IMR-90 (cell line): Measurements from ENCODE around the gene PIP5K1C. TPM values are rescaled to one million over a fixed set of nuclear protein-coding genes. Genes with fewer than 3 reads are reported as not detected.

Experiments used
- ATAC-seq: fragments of 200-7000 bp; cut with Tn5 transposase; 2 replicates; pipeline ENCODE4 v1.9.1; 2020; ENCODE audit warnings: low read depth, mild to moderate bottlenecking, moderate library complexity
- BruUV-seq: library from RNA; stranded (reverse); fragments of 400-500 nt; replicated peaks from 2 replicates; lab custom pipeline; 2021; lab: Mats Ljungman, UMichigan
- CTCF ChIA-PET: fragments of 300-600 bp; formaldehyde crosslinking; extraction: SDS; loops from one replicate; lab custom pipeline; 2021; ENCODE audit warnings: antibody characterized with exemption; lab: Yijun Ruan, JAX
- POLR2A ChIA-PET: fragments of 300-600 bp; sonication (Branson Sonifier 250); formaldehyde crosslinking; loops from one replicate; lab custom pipeline; 2022; ENCODE audit warnings: antibody characterized with exemption; ENCODE audit not compliant: unreplicated experiment; lab: Charles Lee
- DNase-seq: peaks from one replicate; pipeline ENCODE4 v3.0.0; 2013
- H2AFZ ChIP-seq: replicated peaks from 2 replicates; pipeline ENCODE3; 2013; ENCODE audit warnings: low read length, mild to moderate bottlenecking; ENCODE audit not compliant: poor library complexity
- H2AK5ac ChIP-seq: 2 replicates; pipeline ENCODE4 v1.6.1; 2013; ENCODE audit warnings: low read depth, low read length, inconsistent platforms
- H2AK9ac ChIP-seq: replicated peaks from 2 replicates; pipeline ENCODE3; 2013; ENCODE audit warnings: mild to moderate bottlenecking, low read depth, low read length, moderate library complexity; ENCODE audit not compliant: poor library complexity
- H2BK120ac ChIP-seq: 2 replicates; pipeline ENCODE4 v1.6.1; 2013; ENCODE audit warnings: low read depth, low read length, inconsistent platforms
- H2BK15ac ChIP-seq: 3 replicates; pipeline ENCODE4 v1.6.1; 2013; ENCODE audit warnings: low read depth, low read length, inconsistent platforms
- H2BK20ac ChIP-seq: 2 replicates; pipeline ENCODE4 v1.6.1; 2013; ENCODE audit warnings: low read depth, mild to moderate bottlenecking, inconsistent platforms, low read length, moderate library complexity
- H2BK5ac ChIP-seq: 2 replicates; pipeline ENCODE4 v1.6.1; 2013; ENCODE audit warnings: mild to moderate bottlenecking, low read depth, low read length, inconsistent platforms; ENCODE audit not compliant: poor library complexity, severe bottlenecking
- H3K14ac ChIP-seq: replicated peaks from 2 replicates; pipeline ENCODE4 v1.6.1; 2013; ENCODE audit warnings: low read depth, low read length, inconsistent platforms
- H3K18ac ChIP-seq: 2 replicates; pipeline ENCODE4 v1.6.1; 2013; ENCODE audit warnings: low read depth, low read length, control low read depth
- H3K23ac ChIP-seq: 2 replicates; pipeline ENCODE4 v1.6.1; 2013; ENCODE audit warnings: low read depth, low read length, inconsistent platforms
- H3K27ac ChIP-seq: 2 replicates; pipeline ENCODE4 v1.5.1; 2013; ENCODE audit warnings: mild to moderate bottlenecking, control low read depth, low read length; ENCODE audit not compliant: insufficient read depth
- H3K27me3 ChIP-seq: 2 replicates; pipeline ENCODE4 v1.6.1; 2013; ENCODE audit warnings: low read length; ENCODE audit not compliant: control insufficient read depth, insufficient read depth
- H3K36me3 ChIP-seq: 2 replicates; pipeline ENCODE4 v1.6.1; 2013; ENCODE audit warnings: low read length, mixed read lengths; ENCODE audit not compliant: control insufficient read depth, insufficient read depth
- H3K4ac ChIP-seq: 2 replicates; pipeline ENCODE4 v1.6.1; 2013; ENCODE audit warnings: low read depth, low read length, inconsistent platforms
- H3K4me1 ChIP-seq: 2 replicates; pipeline ENCODE4 v1.6.1; 2013; ENCODE audit warnings: low read length, mixed read lengths; ENCODE audit not compliant: control insufficient read depth, insufficient read depth
- H3K4me2 ChIP-seq: 2 replicates; pipeline ENCODE4 v1.6.1; 2013; ENCODE audit warnings: low read depth, mild to moderate bottlenecking, control low read depth, low read length, moderate library complexity
- H3K4me3 ChIP-seq: 2 replicates; pipeline ENCODE4 v1.5.1; 2013; ENCODE audit warnings: low read depth, mild to moderate bottlenecking, control low read depth, low read length, moderate library complexity; ENCODE audit not compliant: insufficient read depth
- H3K56ac ChIP-seq: 2 replicates; pipeline ENCODE4 v1.6.1; 2013; ENCODE audit warnings: low read length, inconsistent platforms; ENCODE audit not compliant: insufficient read depth; ENCODE audit errors: extremely low read depth
- H3K79me1 ChIP-seq, 2 experiments: 2 replicates each; pipeline ENCODE4 v1.6.1; 2013; ENCODE audit warnings: low read length in 2 of 2, inconsistent platforms in 1 of 2, low read depth in 1 of 2
- H3K9ac ChIP-seq: 2 replicates; pipeline ENCODE4 v1.6.1; 2013; ENCODE audit warnings: low read depth, low read length, control low read depth
- H3K9me1 ChIP-seq: 2 replicates; pipeline ENCODE4 v1.6.1; 2013; ENCODE audit warnings: low read length, inconsistent platforms; ENCODE audit not compliant: insufficient read depth
- H3K9me3 ChIP-seq: 2 replicates; pipeline ENCODE4 v1.6.1; 2013; ENCODE audit warnings: low read length; ENCODE audit not compliant: control insufficient read depth, insufficient read depth
- H4K20me1 ChIP-seq: 2 replicates; pipeline ENCODE4 v1.6.1; 2013; ENCODE audit warnings: low read length, inconsistent platforms; ENCODE audit not compliant: insufficient read depth
- H4K5ac ChIP-seq: 2 replicates; pipeline ENCODE4 v1.6.1; 2013; ENCODE audit warnings: mild to moderate bottlenecking, low read depth, low read length, control low read depth
- H4K8ac ChIP-seq, 2 experiments: 2 replicates each; pipeline ENCODE4 v1.6.1; 2013; ENCODE audit warnings: low read depth in 2 of 2, low read length in 2 of 2, control low read depth in 1 of 2, inconsistent platforms in 1 of 2
- H4K91ac ChIP-seq: 2 replicates; pipeline ENCODE4 v1.6.1; 2013; ENCODE audit warnings: low read depth, low read length, inconsistent platforms; ENCODE audit not compliant: insufficient read depth
- BHLHE40 ChIP-seq: fragments of 150-350 bp; IDR thresholded peaks from 2 replicates; pipeline ENCODE4 v1.6.1; 2016; ENCODE audit warnings: mild to moderate bottlenecking, low read depth, low read length
- CEBPB ChIP-seq: IDR thresholded peaks from 2 replicates; pipeline ENCODE4 v1.6.1; 2012; ENCODE audit warnings: low read depth, low read length, improper control_type of control experiment
- FOS ChIP-seq: fragments of 150-350 bp; IDR thresholded peaks from 2 replicates; pipeline ENCODE4 v1.6.1; 2016; ENCODE audit warnings: low read depth, low read length
- MAFK ChIP-seq: IDR thresholded peaks from 2 replicates; pipeline ENCODE4 v1.6.1; 2012; ENCODE audit warnings: low read depth, low read length, improper control_type of control experiment
- MAZ ChIP-seq: IDR thresholded peaks from 2 replicates; pipeline ENCODE4 v1.6.1; 2012; ENCODE audit warnings: low read depth, mild to moderate bottlenecking, low read length, improper control_type of control experiment, moderate library complexity, borderline replicate concordance
- NFE2L2 ChIP-seq: fragments of 150-350 bp; IDR thresholded peaks from 2 replicates; pipeline ENCODE4 v1.6.1; 2016; ENCODE audit warnings: low read depth, mild to moderate bottlenecking, low read length
- POLR2A ChIP-seq: IDR thresholded peaks from 2 replicates; pipeline ENCODE4 v1.6.1; 2012; ENCODE audit warnings: mild to moderate bottlenecking, low read depth, low read length
- RCOR1 ChIP-seq: IDR thresholded peaks from 2 replicates; pipeline ENCODE4 v1.6.1; 2012; ENCODE audit warnings: mild to moderate bottlenecking, low read length, improper control_type of control experiment; ENCODE audit not compliant: insufficient replicate concordance
- RFX5 ChIP-seq: IDR thresholded peaks from 2 replicates; pipeline ENCODE4 v1.8.0; 2012; ENCODE audit warnings: low read depth, mild to moderate bottlenecking, low read length, moderate library complexity
- WGBS, 2 experiments: methylation state at CpG; one replicate each; pipeline versions ENCODE4 v1.1.5 to v1.1.7; 2013; ENCODE audit warnings: missing lambda C conversion rate in 2 of 2; ENCODE audit not compliant: insufficient read length in 1 of 2; ENCODE audit errors: extremely low coverage in 2 of 2; 5-methylcytosine and 5-hydroxymethylcytosine counted together
- dilution Hi-C: fragments of 300-500 bp; cut with HindIII; formaldehyde crosslinking; loops from one replicate; pipeline ENCODE4 v1.14.3; 2018; ENCODE audit warnings: low sequenced_read_pairs; ENCODE audit not compliant: unreplicated experiment
- in situ Hi-C: fragments of 300-500 bp; cut with MboI; formaldehyde crosslinking; loops from 3 replicates; pipeline ENCODE4 v1.14.3; 2019; ENCODE audit warnings: low sequenced_read_pairs, inconsistent platforms, mixed read lengths
- intact Hi-C: fragments of 100-400 bp; cut with micrococcal nuclease; formaldehyde crosslinking; loops from 2 replicates; pipeline ENCODE4 v1.10.0; 2022
- polyA plus RNA-seq, 3 experiments: library from polyadenylated mRNA; depleted of rRNA; stranded (reverse); fragments of >200 nt; gene quantifications; 2 replicates each; pipeline ENCODE4 v1.2.3, GENCODE V29; 2012; ENCODE audit warnings: low replicate concordance in 1 of 3
- total RNA-seq: library from RNA; depleted of rRNA; stranded (reverse); fragments of >200 nt; gene quantifications from 2 replicates; pipeline ENCODE4 v1.2.3, GENCODE V29; 2012
- TF ChIP-seq, protein P1 (sequence below): fragments of 150-350 bp; IDR thresholded peaks from 2 replicates; pipeline ENCODE4 v1.6.1; 2016; ENCODE audit warnings: low read depth, mild to moderate bottlenecking, low read length, moderate library complexity, borderline replicate concordance
- TF ChIP-seq, protein P2 (sequence below): fragments of 150-350 bp; IDR thresholded peaks from 2 replicates; pipeline ENCODE4 v1.6.1; 2017; ENCODE audit warnings: mild to moderate bottlenecking, antibody characterized with exemption, low read length, low read depth
- TF ChIP-seq, protein P3 (sequence below): conservative IDR thresholded peaks from 2 replicates; pipeline ENCODE4 v1.5.1; 2012; ENCODE audit warnings: mild to moderate bottlenecking, low read depth, low read length, improper control_type of control experiment

The PIP5K1C gene
- total and polyA plus RNA-seq, 2 of the 4 experiments (the other 2 are of a cell fraction): 13.6 to 23.3 TPM

DNA sequence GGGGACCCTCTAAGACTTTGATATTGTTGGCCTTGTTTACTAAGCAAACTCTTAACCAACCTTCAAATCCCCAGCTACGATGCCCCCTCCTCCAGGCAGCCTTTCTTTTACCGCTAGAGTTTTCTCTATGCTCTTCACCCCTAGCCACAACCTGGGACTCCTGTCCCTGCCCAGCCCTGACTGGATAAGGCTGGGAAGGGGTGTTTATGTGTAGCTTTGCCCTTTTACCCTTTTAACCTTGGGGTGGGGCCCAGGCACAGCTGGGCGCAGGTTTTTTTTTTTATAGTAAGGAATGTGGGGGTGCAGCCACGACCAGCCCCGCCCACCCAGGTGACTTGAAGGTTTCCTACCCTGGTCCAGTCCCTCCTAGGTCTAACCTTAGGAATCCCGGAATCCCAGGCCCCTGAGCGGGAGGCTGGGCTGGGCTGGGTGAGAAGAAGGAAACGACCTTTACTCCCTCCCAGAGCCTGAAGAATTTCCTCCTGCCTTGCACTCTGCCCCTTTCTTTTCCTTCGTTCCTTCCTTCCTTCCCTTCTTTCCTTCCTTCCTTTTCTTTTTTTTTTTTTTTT is 20.2 kb upstream of the PIP5K1C start:
- ATAC-seq (no peak), DNase-seq (no peak)
- no peak overlapping the region for H3K14ac ChIP-seq
- no peak overlapping the region for H3K4me3 ChIP-seq
- no peak overlapping the region for H3K18ac ChIP-seq
- POLR2A ChIA-PET: no interaction called here
- H2AK9ac ChIP-seq: no peak overlapping the region
- TF ChIP-seq FOS (no peak), BHLHE40 (no peak), NFE2L2 (no peak), MAZ (no peak), RCOR1 (no peak), RFX5 (no peak), CEBPB (no peak), MAFK (no peak), POLR2A (no peak)
- TF ChIP-seq, protein P1, sequence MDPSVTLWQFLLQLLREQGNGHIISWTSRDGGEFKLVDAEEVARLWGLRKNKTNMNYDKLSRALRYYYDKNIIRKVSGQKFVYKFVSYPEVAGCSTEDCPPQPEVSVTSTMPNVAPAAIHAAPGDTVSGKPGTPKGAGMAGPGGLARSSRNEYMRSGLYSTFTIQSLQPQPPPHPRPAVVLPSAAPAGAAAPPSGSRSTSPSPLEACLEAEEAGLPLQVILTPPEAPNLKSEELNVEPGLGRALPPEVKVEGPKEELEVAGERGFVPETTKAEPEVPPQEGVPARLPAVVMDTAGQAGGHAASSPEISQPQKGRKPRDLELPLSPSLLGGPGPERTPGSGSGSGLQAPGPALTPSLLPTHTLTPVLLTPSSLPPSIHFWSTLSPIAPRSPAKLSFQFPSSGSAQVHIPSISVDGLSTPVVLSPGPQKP: no peak
- TF ChIP-seq, protein P2, sequence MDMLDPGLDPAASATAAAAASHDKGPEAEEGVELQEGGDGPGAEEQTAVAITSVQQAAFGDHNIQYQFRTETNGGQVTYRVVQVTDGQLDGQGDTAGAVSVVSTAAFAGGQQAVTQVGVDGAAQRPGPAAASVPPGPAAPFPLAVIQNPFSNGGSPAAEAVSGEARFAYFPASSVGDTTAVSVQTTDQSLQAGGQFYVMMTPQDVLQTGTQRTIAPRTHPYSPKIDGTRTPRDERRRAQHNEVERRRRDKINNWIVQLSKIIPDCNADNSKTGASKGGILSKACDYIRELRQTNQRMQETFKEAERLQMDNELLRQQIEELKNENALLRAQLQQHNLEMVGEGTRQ: no peak
- TF ChIP-seq, protein P3, sequence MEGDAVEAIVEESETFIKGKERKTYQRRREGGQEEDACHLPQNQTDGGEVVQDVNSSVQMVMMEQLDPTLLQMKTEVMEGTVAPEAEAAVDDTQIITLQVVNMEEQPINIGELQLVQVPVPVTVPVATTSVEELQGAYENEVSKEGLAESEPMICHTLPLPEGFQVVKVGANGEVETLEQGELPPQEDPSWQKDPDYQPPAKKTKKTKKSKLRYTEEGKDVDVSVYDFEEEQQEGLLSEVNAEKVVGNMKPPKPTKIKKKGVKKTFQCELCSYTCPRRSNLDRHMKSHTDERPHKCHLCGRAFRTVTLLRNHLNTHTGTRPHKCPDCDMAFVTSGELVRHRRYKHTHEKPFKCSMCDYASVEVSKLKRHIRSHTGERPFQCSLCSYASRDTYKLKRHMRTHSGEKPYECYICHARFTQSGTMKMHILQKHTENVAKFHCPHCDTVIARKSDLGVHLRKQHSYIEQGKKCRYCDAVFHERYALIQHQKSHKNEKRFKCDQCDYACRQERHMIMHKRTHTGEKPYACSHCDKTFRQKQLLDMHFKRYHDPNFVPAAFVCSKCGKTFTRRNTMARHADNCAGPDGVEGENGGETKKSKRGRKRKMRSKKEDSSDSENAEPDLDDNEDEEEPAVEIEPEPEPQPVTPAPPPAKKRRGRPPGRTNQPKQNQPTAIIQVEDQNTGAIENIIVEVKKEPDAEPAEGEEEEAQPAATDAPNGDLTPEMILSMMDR: no peak
- no peak overlapping the region for H2AFZ ChIP-seq
- no peaks in the 10 kb centered on the region for H3K36me3 ChIP-seq
- no peak overlapping the region for H2AK5ac ChIP-seq
- no peak overlapping the region for H2BK5ac ChIP-seq
- no peak overlapping the region for H3K4me2 ChIP-seq
- no peak overlapping the region for H2BK20ac ChIP-seq
- H2BK15ac ChIP-seq: no peak overlapping the region
- no peak overlapping the region for H3K23ac ChIP-seq
- no peak overlapping the region for H3K4ac ChIP-seq
- in situ Hi-C loops: no loop called here
- H3K56ac ChIP-seq: no peak overlapping the region
- H3K9me3 ChIP-seq: no peaks in the 10 kb centered on the region
- intact Hi-C loops: no loop called here
- no peaks in the 10 kb centered on the region for H4K20me1 ChIP-seq
- CTCF ChIA-PET: no interaction called here
- dilution Hi-C loops: no loop called here
- no peaks in the 10 kb centered on the region for H3K9me1 ChIP-seq
- H3K4me1 ChIP-seq: no peaks in the 10 kb centered on the region
- H4K5ac ChIP-seq: no peak overlapping the region
- no peak overlapping the region for H4K8ac ChIP-seq
- no CpG with 5 or more reads among the region's 9 CpGs for WGBS, 2 experiments
- H2BK120ac ChIP-seq: no peak overlapping the region
- no peak overlapping the region for H3K9ac ChIP-seq
- H3K27me3 ChIP-seq: peaks cover 36% of the 10 kb centered on the region
- no peak overlapping the region for H3K27ac ChIP-seq
- no peak overlapping the region for H4K91ac ChIP-seq
- BruUV-seq: no TSS peak
- H3K79me1 ChIP-seq: no peaks in the 10 kb centered on the region
